ENCODE results near the gene DNM1. TPM values are rescaled to one million over a fixed set of nuclear protein-coding genes. Genes with fewer than 3 reads are reported as not detected.
A peak's percentile ranks its signal among the peaks of the same experiment; 100 is the strongest.

DNM1 gene
- total RNA-seq, 1 donor from 2014 or later: 87.0 TPM

DNA sequence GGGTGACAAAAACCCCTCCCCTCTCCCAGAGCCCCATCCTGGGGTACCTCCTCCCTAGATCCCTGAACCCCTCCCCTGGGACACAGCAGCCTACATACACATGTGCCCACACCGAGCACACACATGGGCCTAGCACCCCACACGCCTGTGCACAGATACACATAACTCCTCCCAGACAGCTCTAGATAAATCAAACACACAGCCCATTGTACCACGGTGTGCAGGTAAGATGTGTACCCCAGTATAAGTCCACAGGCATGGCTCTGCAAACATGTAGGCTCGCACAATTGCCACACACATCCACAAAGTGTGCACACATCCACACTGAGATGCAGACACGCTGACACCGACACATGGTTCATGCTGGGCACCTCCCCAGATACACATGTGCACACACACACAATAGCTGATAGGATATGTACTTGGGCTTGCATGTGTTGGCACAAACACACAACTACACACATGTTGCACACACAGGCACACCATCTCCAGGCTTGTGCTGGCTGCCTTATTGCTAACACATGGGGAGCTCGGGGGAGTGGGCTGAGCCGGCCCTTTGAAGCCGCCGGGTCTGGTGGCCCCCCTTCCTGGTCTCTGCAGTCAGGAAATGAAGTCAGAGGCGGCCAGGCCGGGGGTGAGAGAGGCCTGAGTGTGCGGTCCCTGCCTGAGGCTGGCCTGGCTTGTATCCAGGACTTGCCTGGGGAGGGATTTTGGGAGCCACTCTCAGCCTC, 42.4 kb downstream of the DNM1 start:
- H3K4me3 Mint-ChIP-seq (ENCODE audit: unreplicated experiment): peak overlapping the region; percentile 33
- H3K27ac Mint-ChIP-seq (ENCODE audit: unreplicated experiment): peak overlapping the region; percentile 15
- H3K4me1 Mint-ChIP-seq (ENCODE audit: low read depth): peaks cover 29% of the 10 kb centered on the region
- H3K27me3 Mint-ChIP-seq (ENCODE audit: low read depth): no peaks in the 10 kb centered on the region
- H3K36me3 Mint-ChIP-seq (ENCODE audit: low read depth): peaks cover 6% of the 10 kb centered on the region
- H3K9me3 Mint-ChIP-seq (ENCODE audit: low read depth): no peaks in the 10 kb centered on the region
- no peak for DNase-seq (ENCODE audit: low spot score)
- TF ChIP-seq, protein P1, sequence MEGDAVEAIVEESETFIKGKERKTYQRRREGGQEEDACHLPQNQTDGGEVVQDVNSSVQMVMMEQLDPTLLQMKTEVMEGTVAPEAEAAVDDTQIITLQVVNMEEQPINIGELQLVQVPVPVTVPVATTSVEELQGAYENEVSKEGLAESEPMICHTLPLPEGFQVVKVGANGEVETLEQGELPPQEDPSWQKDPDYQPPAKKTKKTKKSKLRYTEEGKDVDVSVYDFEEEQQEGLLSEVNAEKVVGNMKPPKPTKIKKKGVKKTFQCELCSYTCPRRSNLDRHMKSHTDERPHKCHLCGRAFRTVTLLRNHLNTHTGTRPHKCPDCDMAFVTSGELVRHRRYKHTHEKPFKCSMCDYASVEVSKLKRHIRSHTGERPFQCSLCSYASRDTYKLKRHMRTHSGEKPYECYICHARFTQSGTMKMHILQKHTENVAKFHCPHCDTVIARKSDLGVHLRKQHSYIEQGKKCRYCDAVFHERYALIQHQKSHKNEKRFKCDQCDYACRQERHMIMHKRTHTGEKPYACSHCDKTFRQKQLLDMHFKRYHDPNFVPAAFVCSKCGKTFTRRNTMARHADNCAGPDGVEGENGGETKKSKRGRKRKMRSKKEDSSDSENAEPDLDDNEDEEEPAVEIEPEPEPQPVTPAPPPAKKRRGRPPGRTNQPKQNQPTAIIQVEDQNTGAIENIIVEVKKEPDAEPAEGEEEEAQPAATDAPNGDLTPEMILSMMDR (IDR thresholded peaks at IDR 0.05): no peak

DNA sequence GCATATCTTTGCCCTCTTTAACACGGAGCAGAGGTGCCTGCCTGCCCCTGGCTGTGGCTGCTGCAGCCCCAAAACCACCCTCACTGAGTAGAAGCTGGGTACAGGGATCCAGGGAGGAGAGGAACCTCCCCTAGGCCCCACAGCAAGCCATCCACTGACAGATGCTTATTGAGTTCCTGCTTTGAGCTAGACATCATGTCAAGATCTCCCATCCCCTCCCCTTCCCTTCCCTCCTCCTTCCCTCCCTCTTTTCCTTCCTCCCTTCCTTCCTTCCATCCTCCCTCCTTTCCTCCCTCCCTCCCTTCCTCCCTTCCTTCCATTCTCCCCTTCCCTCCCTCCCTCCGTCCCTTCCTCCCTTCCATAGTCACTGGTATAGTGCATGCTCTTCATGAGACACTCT, 43.3 kb downstream of the DNM1 start:
- no peaks in the 10 kb centered on the region for H3K27me3 Mint-ChIP-seq (ENCODE audit: low read depth)
- TF ChIP-seq, protein P1 (IDR thresholded peaks at IDR 0.05): no peak
- no peak for DNase-seq (ENCODE audit: low spot score)
- peaks cover 32% of the 10 kb centered on the region for H3K4me1 Mint-ChIP-seq (ENCODE audit: low read depth)
- no peak overlapping the region for H3K4me3 Mint-ChIP-seq (ENCODE audit: unreplicated experiment)
- H3K27ac Mint-ChIP-seq (ENCODE audit: unreplicated experiment): no peak overlapping the region
- peaks cover 6% of the 10 kb centered on the region for H3K36me3 Mint-ChIP-seq (ENCODE audit: low read depth)
- no peaks in the 10 kb centered on the region for H3K9me3 Mint-ChIP-seq (ENCODE audit: low read depth)

DNA sequence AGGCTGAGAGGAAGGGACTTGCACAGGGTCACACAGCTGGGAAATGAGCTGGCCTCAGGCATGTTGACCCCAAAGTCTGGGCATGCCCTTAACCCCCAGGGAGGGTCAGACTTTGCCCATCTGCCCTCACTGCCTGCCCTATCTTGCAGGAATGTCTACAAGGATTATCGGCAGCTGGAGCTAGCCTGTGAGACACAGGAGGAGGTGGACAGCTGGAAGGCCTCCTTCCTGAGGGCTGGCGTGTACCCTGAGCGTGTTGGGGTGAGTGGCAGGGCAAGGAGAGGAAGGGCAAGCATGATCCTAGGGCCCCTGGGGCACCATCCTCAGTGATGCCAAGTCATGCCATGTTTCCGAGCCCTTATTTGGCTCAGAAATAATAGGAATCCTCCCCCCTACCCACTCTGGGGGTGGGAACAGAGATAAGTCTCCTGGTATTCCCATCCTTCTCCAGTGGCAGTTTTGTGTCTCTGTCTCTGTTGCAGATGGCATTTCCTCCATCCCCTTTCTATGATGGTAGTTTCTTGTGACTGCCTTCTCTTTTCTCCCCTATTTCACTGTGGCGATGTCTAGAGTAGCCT, 44.1 kb downstream of the DNM1 start:
- no peak for DNase-seq (ENCODE audit: low spot score)
- no peak overlapping the region for H3K27ac Mint-ChIP-seq (ENCODE audit: unreplicated experiment)
- H3K4me1 Mint-ChIP-seq (ENCODE audit: low read depth): peaks cover 32% of the 10 kb centered on the region
- TF ChIP-seq, protein P1 (IDR thresholded peaks at IDR 0.05): no peak
- peaks cover 8% of the 10 kb centered on the region for H3K36me3 Mint-ChIP-seq (ENCODE audit: low read depth)
- no peaks in the 10 kb centered on the region for H3K27me3 Mint-ChIP-seq (ENCODE audit: low read depth)
- H3K4me3 Mint-ChIP-seq (ENCODE audit: unreplicated experiment): no peak overlapping the region
- H3K9me3 Mint-ChIP-seq (ENCODE audit: low read depth): no peaks in the 10 kb centered on the region

DNA sequence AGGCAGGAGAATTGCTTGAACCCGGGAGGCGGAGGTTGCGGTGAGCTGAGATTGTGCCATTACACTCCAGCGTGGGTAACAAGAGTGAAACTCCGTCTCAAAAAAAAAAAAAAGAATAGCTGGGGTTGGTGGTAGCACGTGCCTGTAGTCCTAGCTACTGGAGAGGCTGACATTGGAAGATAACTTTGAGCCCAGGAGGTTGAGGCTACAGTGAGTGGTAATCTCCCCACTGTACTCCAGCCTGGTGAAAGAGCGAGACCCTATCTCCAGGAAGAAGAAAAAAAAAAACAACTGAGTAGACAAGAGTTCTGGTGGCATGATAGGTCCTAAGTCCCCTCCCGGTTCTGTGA, 46.4 kb downstream of the DNM1 start:
- no peak for DNase-seq (ENCODE audit: low spot score)
- TF ChIP-seq, protein P1 (IDR thresholded peaks at IDR 0.05): no peak
- no peak overlapping the region for H3K27ac Mint-ChIP-seq (ENCODE audit: unreplicated experiment)
- peaks cover 10% of the 10 kb centered on the region for H3K36me3 Mint-ChIP-seq (ENCODE audit: low read depth)
- H3K4me3 Mint-ChIP-seq (ENCODE audit: unreplicated experiment): no peak overlapping the region
- H3K9me3 Mint-ChIP-seq (ENCODE audit: low read depth): no peaks in the 10 kb centered on the region
- peaks cover 24% of the 10 kb centered on the region for H3K4me1 Mint-ChIP-seq (ENCODE audit: low read depth)
- H3K27me3 Mint-ChIP-seq (ENCODE audit: low read depth): no peaks in the 10 kb centered on the region

DNA sequence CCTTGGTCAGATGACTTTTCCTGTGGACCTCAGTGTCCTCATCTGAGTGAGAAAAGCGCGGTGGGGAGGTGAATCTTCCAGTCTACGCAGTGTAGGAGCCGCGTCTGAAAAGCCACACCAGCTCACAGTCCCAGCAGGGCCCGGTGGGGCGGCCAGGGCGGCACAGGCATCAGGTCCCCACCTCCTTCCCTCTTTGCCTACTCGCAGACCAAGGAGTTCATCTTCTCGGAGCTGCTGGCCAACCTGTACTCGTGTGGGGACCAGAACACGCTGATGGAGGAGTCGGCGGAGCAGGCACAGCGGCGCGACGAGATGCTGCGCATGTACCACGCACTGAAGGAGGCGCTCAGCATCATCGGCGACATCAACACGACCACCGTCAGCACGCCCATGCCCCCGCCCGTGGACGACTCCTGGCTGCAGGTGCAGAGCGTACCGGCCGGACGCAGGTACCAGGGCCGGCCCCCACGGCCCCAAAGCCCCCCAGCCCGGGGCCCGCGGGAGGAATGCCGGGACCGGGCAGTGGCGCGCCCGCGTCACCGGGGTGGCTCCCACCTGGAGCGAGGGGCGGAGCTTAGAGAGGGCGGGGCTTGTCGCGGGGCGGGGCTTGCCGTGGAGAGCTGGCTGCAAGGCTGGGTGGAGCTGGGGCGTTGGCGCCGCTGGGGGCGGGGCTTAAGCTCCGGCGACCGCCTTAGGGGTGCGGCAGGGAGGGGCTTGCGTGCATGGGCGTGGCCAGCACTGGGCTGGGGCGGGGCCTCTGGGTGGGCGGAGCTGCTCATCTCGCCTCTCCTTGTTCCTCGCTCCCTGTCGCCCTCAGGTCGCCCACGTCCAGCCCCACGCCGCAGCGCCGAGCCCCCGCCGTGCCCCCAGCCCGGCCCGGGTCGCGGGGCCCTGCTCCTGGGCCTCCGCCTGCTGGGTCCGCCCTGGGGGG, 47.0 kb downstream of the DNM1 start:
- H3K4me3 Mint-ChIP-seq (ENCODE audit: unreplicated experiment): no peak overlapping the region

More for the DNA sequence above, 47.0 kb downstream of the DNM1 start:
- Mint-ChIP-seq H3K27me3 (ENCODE audit: low read depth) (no peaks in the 10 kb centered on the region), H3K9me3 (ENCODE audit: low read depth) (no peaks in the 10 kb centered on the region), H3K36me3 (ENCODE audit: low read depth) (peaks cover 10% of the 10 kb centered on the region), H3K27ac (ENCODE audit: unreplicated experiment) (no peak overlapping the region), H3K4me1 (ENCODE audit: low read depth) (peaks cover 22% of the 10 kb centered on the region)
- TF ChIP-seq, protein P1 (IDR thresholded peaks at IDR 0.05): no peak
- DNase-seq (ENCODE audit: low spot score): no peak

Measured in chondrocyte (in vitro differentiated cells).